Activated CD4-positive, alpha-beta T cell treated with anti-CD3 and anti-CD28 coated beads, Interleukin-2, amount 50 U/mL, for 16 hours (primary cell): ENCODE results near the gene RBKS.

Source experiments
- DNase-seq: peaks from one replicate; pipeline ENCODE4 v3.0.0-alpha.2; 2020

Gene RBKS

DNA sequence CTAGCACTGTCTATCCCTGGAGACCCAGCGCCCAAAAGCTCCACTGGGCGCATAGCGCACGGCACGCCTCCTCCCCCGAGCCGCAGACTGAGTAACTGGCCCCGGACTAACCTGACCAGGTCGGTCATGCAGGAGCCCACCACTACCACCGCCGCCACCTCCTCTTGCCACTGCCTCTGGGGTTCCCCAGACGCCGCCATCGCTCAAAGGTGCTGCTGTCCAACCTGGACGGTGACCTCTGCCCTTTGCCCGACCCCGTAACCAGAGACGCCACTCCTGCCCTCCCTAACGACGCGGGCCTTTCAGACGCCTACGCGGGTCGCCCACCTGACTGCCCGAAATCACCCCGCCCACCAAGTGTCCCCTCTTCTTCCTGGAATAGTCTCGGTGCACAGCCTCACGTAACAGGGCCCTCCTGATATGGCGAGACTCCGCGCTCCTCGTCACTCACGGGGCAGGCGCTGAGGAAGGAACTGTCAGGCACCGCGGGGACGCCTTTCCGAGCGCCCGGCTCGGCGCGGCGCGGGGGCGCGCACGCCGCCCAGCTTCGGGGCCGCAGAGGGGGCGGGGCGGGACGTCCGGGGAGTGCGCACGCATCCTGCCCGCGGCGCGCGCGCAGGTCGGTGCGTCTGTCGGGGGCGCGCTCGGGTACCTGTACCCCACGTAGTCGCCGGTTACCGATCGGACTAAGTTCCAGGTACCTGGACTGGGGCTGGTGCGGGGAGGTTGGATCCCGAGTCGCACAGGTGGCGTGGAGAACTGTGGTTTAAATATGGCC, at the start of gene RBKS, which contains the start of gene BABAM2:
Gene RBKS, minus strand, starts transcription at position 242 of the 778 bp plus-strand sequence. Its CDS starts 42 bp downstream, at position 200.
Gene BABAM2, plus strand, starts transcription at position 584 of the 778 bp plus-strand sequence. CDS start 3,828 bp downstream, outside the sequence.
- peak; percentile 89 for DNase-seq

DNA sequence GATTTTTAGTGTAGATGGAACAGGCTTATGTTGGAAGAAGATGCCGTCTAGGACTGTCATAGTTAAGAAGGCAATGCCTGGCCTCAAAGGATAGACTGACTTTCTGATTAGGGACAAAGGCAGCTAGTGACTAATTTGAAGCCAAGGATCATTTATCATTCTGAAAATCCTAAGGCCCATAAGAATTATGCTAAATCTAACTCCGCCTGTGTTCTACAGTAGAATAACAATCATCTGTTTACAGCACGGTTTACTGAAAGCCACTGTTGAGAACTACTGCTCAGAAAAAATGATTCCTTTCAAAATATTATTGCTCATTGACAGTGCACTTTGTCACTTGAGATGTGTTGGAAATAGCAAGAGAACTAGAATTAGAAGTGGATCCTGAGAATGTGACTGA, 44.8 kb upstream of the RBKS start:
- no peak for DNase-seq

DNA sequence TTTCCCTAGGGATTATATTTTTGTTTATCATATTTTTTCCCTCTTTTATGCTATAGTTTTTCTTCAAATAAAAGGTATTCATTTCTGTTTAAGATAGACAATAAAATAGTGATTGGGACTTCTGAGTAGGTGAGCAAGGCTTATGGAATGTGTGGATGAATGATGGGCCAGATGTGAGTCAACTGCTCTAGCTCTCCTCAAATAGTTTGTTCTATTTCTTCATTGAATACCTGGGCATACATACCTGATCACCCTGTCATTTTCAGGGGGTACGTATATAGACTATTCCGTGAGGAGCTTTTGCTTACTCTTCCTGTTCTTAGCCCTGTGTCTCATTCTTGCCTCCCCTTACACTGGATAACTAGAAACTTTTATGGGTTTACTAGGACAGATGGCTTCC, 42.2 kb upstream of the RBKS start:
- no peak for DNase-seq

DNA sequence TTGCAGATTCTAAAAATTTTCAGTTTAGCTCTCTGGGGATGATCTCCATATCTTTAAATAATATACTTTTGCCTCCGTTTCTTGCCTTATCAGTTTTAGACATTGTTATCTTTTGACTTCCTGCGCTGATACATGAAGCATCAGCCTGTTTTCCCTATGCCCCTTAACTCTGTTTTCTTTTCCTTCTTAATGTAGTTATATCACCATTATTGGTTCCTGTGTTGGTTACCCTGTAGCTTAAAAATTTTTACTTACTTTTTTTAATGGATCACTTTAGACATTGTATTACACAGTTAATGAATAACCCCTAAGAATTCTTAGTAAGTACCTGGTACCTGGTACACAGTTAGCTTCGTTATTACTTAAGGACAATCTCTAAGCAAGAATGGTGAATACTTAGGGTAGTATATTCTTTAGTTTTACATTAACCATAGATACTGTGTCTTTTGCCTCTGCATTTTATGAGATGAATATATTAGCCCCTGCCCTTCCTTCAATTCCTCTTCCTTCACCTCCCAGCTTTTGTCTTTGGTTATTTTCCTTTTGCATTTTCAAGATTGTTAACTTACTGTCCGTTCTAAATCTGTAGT, 41.3 kb upstream of the RBKS start:
- no peak for DNase-seq

DNA sequence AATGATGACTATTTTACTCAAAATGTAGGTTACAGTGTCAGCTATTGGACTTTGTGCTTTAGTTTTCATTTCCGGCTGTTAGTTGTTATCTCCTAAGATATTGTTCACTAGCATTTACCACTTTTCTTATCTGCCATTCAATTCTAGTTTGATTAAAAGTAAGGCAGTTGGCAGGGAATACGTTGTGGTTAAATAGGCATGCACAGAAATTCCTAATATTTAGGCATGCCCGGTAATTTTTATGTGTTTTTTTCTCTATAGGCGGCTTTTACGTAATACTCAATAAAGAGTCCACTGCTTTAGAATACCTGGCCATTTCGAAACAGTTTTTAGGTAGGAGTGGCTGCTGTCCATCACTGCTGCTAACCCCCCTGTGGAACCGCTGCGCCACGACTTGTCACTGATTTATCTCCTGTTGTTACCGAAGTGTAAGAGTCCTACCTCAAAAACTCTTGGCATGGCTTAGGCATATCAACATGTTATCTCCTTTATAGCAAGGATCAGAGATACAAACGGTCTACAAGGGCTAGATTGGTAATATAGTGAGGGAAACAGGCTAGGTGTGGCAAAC, 39.8 kb upstream of the RBKS start:
- DNase-seq: no peak

GRCh38 chr2:27925766-27926472, 35.7 kb upstream of the RBKS start:
- DNase-seq: no peak

- DNase-seq: no peak
These were observed 32.7 kb upstream of the RBKS start for GRCh38 chr2:27922842-27923241.

- no peak for DNase-seq
These were observed 31.8 kb upstream of the RBKS start for GRCh38 chr2:27921880-27922547.

- no peak for DNase-seq
These were observed 31.2 kb upstream of the RBKS start for GRCh38 chr2:27921424-27921823.

GRCh38 chr2:27920148-27920885, 30.1 kb upstream of the RBKS start:
- DNase-seq: no peak

DNA sequence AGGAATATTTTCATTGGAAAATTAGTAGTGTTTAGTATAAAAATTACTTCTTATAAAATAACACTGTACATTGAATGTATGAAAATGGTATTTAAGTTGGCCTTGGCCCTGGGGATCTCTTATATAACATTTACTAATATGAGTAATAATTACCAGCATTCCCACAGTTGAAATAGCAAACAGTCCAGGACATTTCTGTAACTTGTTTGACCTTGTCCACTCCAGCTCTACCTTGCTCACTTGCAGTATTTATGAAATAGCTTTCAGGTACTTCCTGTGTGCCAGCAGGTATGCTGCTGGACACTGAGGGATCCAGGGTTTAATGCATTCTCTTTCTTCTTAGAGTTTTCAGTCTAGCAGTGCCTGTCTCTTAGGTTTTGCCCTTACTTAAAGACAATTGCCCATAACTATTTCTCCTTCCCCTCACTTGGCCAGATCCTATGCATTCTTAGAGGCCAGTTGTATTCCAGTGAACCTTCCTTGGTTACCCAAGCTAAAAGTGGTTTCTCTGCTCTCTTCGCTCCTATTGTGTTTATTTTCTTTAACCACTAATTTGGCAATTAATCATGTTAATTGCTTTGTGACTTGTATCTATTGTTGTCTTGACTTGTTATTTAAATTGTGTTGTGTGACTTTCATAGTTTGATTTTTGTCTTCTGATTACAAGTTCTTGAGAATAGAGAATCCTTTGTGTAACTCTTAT, 26.3 kb upstream of the RBKS start:
- no peak for DNase-seq

- DNase-seq: no peak
These were observed 25.7 kb upstream of the RBKS start for GRCh38 chr2:27915874-27916273.

DNA sequence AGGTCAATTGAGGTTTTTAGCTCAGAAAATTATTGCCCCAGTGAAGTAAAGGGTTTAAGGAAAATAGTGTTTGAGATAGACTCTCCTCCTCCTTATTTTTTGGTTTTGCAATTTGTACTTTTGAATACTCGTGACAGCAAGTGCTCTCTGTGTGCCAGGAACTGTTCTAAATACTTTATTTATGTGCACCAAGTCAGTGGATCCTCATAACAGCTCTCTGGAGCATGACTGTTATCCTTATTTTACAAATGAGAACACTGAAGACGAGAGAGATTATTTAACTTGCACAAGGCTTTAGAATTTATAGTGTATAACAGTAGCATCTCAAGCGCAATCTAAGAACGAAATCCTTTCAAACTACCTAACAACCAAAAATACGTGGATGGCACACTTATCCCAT, 25.0 kb upstream of the RBKS start:
- DNase-seq: no peak

GRCh38 chr2:27914805-27915175, 24.6 kb upstream of the RBKS start:
- DNase-seq: no peak

DNA sequence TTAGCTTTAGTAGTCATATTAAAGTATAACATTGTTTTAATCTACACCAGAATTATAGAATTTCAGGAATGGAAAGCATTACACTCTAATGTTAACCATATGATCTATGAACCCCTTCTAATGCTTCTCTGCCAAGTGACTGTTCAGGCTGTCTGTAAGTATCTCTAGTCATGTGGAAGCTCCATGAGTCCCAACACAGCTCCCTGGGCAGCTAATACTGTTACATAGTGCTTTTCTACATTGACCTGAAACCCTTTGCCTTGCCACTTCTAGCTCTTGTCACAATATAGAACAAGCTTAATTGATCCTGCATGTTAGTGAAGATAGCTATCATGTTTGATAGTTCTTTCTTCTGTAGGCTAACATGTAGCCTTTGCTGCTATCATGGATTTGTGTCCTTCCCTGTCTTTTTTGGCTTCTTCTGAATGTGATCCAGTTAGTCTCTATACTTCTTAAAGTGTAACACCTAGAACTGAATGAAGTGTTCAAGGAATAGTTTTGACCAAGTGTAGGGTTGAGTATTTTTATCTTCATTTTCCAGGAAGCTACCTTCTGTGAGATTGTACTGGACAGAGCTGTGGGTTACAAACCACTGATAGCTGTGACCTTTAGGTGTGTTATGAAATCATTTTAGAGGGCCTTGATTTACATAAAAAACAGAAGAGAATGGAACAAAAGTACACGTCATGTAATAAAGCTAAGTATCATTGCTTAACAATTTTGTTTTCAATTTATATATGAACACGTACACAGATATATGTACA, 24.0 kb upstream of the RBKS start:
- no peak for DNase-seq

DNA sequence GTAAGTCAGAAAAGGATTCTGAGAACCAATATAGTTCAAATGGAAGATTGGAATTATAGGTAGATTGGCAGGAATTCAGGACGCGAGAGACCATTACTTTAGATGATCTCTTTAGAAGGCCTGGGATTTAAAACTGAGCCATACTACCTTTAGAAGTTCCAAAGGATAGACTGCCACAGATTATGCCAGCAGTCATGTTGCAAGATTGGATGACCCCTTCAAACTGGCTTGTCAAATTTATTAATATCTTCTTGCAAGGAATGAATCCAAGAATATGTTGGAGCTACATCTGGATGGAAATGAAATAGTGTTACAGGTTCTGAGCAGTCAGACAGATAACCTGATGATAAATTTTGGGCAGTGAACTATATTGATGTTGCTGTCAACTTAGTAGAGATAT, 22.3 kb upstream of the RBKS start:
- no peak for DNase-seq

GRCh38 chr2:27911458-27912210, 21.4 kb upstream of the RBKS start:
- DNase-seq: no peak

DNA sequence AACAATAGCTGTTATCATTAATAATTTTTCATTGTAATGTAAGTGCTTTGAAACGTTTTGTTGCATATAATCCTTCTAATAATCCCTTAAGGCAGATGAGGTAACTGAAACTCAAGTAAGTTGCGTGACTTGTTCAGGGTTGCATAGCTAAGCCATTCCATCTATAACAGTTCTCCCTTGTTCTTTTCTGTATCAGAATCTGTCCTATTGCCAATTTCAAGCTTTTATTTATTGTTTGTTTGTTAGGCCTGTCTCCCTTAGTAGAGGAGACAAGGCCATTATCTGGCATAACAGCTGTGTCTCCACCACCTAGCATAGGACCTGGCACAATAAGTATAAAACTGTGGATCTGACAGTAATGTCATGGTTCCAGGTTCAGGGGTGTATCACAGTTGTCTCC, 19.7 kb upstream of the RBKS start:
- DNase-seq: no peak

- DNase-seq: no peak
These were observed 17.4 kb upstream of the RBKS start for GRCh38 chr2:27907547-27907946.

DNA sequence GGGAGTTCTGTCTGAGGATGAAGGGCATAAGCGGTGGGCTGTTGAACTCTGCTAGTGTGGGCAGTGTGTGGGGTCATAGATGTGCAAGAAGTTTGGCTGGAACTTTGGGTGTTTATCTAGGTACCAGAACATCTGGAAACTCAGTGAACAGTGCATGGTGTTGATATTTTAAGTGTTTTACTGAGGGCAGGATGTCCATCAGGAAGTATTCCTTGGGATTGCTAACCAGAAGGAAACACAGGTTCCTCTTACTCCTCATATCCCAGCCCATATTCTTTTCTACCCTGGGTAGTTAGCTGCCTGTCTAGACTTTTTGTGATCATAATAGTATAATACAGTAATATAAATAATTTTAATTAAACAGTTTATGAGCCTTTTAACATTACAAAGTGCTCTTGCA, 15.9 kb upstream of the RBKS start:
- no peak for DNase-seq
